HG02970 (cell line): ENCODE data around the gene CAMTA1.
"Not testable (repeated sequence)": the region's sequence is repeated elsewhere in the genome, so short reads cannot be mapped to it uniquely, and the experiment has no call there.

ENCODE experiments used
- ATAC-seq: cut with Tn5 transposase; IDR thresholded peaks from one replicate; pipeline ENCODE4 v1.9.1; 2021; ENCODE audit warnings: mild to moderate bottlenecking, moderate library complexity, moderate number of reproducible peaks; ENCODE audit not compliant: unreplicated experiment, low FRiP score

The CAMTA1 gene

DNA sequence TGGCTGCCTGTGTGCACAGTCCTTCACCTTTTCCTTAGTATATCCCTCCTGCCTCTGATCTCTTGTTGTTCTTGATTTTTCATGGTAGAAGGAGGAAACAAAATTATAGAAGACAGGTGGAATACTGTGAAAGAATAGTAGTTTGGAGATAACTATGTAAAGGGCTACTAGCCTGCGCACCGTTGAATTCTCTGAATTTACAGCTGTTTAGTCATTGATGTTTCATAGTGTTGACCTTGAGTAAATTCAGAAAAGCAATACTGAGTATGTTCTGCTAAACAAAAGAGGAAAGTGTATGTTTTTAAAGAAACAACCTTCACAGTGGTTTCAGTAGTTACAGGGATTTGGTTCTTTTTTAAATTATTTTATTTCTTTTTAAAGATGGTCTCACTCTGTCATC is 18.1 kb downstream of the CAMTA1 start:
- ATAC-seq, result no peak

DNA sequence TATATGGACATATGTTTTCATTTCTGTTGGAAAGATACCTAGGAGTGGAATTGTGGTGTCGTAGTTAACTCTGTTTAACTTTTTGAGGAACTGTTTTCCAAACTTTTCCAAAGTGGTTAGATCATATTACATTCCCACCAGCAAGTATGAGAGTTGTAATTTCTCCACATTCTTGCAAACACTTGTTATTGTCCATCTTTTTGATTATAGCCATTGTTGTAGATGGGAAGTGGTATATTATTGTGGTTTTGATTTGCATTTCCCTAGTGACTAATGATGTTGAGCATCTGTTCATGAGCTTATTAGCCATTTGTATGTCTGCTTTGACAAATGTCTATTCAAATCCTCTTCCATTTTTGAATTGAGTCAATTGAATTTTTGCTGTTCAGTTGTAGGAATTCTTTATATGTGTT is 19.8 kb downstream of the CAMTA1 start:
- ATAC-seq, result no peak

DNA sequence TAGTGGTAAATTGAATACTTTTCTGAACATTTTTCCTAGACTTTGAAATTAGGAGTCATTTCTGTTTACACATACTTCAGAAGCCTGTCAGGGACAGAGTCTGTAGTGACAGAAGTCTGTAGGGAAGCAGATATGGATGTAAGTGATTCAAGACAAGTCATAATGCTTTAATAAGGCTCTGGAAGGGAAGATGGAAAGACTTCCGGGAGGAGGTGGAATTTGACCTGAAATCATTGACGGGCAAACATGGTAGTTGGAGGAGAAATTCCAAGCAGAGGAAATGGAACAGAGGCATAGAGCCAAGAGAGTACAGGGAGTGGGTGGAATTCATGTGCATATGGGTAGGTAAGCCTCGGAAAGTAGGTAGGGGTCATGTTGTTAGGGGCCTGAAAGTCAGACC is 22.5 kb downstream of the CAMTA1 start:
- ATAC-seq, result no peak

DNA sequence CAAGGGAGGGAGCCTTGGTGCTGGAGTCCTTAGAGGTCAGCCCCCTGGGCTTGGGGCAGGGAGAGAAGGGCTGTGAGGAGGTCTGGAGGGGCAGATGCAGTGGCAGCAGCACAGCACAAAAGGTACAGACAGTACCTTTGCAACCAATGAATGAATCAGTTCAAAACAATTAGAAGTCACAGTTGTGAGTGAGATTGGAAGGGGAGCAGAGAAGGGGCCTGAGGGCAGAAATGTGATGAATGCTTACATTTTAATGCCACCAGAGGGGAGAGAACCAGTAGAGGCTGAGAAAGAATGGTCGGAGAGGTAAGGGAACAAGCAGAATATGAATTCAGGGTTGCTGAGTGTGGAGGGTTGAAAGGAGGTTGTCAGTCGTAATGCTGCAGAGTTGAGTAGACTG is 24.2 kb downstream of the CAMTA1 start:
- ATAC-seq, result no peak

DNA sequence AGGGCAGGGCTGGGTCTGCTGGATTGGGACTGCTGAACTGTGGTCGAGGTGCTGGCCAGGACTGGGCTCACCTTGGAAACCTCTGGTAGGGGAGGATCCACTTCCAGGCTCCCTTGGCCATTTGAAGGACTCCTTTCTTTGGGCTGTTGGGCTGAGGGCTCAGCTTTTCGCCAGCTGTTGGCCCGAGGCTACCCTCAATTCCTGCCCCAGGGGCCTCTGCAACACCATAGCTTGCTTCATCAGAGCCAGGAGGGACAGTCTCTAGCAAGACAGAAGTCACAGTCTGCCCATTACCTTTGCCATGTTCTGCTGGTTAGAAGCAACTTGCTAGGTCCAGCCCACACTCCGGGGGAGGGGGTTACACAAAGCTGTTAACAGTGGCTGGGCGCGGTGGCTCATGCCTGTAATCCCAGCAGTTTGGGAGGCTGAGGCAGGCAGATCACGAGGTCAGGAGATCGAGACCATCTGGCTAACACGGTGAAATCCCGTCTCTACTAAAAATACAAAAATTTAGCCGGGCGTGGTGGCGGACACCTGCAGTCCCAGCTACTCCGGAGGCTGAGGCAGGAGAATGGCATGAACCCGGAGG is 25.0 kb downstream of the CAMTA1 start:
- not testable (repeated sequence) for ATAC-seq

DNA sequence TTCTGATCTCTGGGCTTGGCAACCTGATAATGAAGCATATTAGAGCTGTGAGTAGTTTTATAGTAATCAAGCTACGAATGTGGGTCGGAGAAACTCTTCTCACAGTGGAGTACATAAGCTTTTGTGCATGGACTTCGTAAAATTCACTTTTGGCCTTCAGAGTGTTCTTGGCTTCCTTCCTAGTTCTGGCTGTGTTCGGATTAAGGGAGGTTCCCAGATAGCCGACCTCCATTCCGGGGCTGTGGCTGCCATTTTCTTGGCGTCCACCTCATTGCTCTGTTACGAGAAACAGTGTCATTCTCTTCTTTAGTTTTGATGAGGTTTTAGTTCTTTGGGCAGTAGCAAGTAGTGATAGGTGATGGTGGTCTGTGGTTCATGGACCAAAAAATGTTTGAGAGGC is 26.3 kb downstream of the CAMTA1 start:
- no peak for ATAC-seq

DNA sequence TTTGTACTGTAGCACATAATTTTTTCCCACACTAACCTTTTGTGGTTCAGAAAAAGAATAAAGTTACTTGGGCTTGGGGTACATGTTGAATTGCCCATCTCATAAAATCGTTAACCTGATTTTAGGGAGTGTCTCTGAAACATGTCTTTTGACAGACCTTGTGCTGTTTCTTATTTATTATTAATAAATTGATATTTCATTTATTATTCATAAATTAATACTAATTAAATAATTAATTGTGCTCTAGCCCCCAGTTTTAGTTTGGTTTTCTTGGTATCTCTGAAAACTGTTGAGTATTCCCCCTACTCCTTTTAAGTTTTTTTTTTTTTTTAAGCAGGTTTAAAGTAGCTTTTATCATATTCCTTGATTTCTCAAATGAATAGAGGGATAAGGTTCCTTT is 27.9 kb downstream of the CAMTA1 start:
- ATAC-seq, result no peak

DNA sequence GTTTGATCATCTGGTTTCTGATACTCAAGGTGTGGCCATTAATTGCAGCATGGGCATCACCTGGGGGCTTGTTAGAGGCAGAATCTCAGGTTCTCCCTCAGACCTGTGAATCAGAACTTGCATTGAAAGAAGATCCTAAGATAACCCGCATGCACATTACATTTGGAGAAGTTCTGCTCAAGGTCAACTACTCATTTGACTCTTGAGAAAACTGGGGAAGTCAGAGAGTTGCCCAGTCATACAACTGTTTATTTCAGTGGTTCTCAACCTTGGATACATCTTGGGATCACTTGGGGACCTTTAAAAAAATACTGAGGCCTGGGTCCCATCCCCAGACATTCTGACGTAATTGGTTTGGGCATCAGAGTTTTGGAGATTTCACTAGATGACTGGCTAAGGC is 30.5 kb downstream of the CAMTA1 start:
- no peak for ATAC-seq

DNA sequence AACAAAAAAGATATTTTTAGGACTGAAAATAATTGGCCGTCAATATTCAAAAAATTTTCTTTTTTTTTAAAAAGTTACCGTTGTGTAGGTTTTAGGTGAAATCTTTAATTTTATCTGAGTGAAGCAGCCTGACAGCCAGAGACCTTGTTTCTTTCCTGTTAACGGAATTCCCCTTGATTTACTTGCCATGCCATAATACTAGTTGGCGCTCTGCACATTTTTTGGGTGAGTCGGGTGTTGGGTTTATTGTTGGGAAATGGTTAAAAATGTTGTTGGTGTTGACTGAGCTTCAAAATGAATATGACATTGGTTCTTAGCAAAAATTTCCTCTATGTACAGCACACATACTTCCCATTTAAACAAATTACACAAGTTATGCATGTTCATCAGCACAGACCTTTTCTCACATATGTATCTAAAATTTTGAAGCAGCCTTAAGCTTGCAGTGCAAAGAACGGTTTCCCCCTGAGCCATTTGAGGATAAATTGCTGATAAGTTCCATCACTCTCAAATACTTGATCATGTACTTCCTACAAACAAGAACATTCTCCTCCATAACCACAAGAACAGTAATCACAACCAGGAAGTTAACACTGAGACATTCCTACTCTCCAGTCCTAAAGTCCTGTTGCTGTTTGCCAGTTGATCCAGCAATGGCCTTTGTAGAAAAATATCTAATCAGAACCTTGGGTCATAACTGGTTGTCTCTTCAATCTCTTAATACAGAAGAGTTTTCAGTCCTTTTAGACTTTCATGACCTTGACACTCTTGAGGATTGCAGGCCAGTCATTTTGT is 34.2 kb downstream of the CAMTA1 start:
- no peak for ATAC-seq

DNA sequence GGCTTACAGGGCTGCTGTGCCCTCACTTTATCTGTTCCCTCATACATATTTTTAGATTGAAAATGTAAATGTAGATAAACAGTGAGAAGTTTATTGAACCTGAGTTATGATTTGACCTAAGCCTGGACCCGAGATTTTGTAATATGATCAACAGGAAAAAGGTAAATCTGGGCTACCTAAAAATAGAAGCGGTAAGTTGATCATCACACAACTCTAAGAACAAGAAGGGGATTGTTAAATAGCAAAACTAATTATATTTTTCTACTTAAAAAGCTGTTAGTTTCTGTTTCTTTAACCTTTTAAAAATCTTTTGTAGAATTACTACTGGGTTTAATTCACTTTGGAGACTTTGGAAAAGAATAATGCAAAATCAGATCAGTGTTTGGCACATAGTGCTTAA is 35.6 kb downstream of the CAMTA1 start:
- no peak for ATAC-seq

DNA sequence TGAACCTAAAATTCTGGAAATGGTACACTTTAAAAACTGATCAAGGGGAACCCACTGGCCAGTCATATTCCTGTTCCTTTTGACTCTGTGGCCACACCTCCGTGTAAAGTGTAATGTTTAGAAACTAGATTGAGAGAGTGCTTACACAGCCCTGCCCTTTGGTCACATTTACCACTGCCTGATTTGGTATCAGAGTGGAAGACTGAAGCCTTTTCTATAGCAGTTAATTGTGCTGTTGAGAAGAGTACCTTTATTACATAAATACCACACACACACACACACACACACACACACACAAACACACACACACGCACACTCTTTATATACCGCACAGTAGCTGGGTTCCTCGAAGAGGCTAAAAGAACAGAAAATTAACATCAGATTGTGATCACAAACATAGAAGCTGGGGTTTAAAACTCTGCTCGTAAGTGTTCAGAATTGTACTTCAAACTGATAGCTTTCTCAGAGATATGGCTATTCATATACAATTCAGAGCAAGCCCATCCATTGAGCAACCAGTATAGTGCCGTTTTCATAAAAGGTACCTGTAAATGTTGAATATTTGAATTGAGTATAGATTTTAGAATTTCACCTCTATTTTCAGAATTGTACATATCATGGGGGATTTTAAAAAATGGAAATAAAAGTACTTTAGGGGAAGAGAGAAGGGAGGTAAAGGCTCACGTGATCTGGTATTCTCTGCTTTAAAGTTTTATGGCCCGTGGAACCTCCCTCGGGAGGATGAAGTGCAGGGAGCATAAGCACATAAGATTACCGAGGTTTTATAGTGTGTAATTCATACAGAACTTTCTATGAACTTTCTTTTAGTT is 37.5 kb downstream of the CAMTA1 start:
- ATAC-seq, result peak; percentile 53

DNA sequence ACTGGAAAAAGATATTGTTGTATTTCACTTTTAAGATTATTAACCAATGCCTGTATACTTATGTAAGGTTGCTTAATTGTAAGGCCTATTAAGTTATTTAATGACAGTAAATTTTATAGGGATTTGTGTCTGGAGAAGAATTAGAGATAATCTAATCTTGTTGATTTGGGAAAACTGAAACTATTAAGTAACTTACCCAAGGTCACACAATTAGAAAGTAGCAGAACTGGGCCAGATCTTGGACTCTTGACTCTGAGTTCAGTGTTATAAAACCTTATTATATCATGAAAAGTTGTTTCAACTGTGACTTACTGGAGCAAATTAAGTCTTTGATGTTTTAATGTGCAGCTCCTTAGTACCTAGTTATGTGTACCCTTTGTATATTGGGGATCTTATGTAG is 38.5 kb downstream of the CAMTA1 start:
- no peak for ATAC-seq

DNA sequence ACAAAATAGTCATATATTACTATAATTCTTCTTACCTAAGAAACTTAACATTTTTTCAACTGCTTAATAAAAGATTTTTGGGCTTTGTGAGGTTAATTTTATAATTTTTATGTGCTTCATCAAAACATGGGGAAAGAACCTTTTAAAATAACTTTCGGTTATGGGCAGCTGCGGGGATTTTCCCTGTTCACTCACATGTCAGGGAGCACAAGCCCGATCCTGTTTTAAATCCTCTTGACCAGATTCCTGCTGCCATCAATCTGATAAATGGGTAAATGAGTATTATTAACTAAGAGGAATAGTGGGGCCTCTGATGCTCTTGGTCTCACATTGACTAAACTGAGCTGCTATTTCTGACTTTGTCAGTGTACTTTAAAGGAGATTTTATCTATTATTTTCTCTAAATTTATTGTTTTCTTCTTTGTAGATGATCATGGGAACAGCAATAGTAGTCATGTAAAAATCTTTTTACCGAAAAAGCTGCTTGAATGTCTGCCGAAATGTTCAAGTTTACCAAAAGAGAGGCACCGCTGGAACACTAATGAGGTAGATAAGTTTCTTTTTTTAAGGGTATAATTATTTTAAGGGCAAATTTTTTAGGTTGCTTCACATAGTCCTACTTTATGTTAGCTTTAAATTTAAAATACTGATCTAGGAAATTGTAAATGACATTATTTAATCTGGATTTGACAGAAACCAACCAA is 39.6 kb downstream of the CAMTA1 start:
- no peak for ATAC-seq

DNA sequence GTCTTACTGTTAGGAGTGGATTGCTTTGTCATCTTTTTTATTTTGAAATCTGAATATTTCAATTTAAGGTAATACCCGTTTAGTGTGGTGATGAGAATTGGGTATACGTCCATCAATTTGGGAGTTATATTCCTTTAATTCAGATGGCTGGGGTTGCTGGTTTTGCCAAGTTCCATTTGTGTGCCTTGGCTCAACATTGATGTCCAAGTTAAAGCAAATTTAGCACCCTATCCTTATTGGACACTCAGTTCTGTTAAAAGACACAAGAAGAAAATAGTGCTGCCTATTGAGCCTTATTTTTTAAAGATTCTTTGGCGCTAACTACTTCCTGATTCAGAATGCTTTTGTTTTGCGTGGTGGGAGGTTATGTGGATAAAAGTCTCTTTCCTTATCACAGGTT is 40.6 kb downstream of the CAMTA1 start:
- no peak for ATAC-seq

DNA sequence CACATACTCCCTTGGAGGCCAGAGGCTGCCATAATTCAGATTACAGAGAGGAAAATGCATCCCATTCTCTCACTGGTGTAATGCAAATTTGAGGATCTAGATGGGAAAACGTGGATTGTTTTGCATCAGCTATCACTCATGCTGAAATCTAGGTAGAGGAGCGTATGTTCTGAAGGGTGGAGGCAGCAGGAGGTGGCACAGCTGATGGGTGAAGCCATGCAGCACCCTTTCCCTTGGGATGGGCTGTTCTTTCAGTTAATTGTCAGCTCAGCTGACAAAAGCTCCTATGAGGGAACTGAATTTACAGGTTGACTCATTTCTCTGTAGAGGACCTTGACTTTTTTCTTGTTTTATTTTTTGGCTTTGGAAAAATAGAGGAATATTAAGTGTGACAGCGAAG is 41.8 kb downstream of the CAMTA1 start:
- ATAC-seq, result no peak

DNA sequence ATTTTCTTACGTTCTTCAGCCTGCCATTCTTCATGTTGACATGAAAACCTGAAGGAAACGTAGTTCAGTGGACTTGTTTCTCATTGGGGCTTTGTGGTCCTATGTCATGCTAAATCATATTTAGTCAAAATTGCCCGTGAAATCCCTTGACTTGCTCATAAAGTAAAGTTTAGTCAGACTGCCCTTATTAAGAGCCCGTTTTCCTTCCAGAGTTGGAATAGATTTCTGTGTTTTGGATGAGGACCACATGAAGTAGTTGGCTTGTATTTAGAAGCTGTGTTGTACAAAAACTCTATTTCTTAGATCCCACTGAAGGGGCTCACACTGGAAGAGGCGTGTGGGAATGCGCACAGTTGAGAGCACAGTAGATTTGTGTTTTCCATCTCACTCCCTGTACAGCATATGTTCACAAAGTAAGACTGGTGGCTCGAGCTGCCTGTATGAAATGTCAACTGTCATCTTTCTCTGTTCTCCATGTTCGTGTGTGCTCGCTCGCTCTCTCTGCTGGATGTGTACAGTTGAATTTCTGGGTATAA is 42.4 kb downstream of the CAMTA1 start:
- no peak for ATAC-seq

DNA sequence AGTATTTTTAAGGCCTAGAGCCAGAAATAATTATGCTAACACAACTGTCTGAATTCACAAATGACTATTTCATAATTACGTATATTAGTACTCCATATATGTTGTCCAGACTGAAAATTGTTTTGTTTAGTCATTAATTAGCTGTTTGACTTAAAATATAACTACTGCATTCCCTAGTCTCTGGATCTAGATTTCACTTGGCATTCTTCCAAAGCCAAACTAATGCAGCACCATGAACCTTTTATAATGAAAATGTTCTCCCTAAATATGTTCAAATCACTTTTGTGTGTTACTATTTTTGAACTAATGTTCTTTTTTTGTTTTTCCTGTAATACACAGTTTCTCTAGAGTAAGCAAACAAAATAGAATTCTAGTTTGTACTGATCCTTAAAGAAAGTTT is 46.1 kb downstream of the CAMTA1 start:
- no peak for ATAC-seq

DNA sequence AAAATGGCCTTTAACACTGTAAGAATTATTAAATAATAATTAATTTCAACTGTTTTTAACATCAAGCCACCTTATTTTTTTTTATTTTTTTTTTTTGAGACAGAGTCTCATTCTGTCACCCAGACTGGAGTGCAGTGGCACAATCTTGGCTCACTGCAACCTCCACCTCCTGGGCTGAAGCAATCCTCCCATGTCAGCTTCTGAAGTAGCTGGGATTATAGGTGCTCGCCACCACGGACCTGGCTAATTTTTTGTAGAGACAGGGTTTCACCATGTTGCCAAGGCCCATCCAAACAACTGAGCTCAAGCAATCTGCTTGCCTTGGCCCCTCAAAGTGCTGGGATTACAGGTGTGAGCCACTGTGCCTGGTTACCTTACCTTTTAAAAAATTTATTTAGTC is 46.8 kb downstream of the CAMTA1 start:
- not testable (repeated sequence) for ATAC-seq

DNA sequence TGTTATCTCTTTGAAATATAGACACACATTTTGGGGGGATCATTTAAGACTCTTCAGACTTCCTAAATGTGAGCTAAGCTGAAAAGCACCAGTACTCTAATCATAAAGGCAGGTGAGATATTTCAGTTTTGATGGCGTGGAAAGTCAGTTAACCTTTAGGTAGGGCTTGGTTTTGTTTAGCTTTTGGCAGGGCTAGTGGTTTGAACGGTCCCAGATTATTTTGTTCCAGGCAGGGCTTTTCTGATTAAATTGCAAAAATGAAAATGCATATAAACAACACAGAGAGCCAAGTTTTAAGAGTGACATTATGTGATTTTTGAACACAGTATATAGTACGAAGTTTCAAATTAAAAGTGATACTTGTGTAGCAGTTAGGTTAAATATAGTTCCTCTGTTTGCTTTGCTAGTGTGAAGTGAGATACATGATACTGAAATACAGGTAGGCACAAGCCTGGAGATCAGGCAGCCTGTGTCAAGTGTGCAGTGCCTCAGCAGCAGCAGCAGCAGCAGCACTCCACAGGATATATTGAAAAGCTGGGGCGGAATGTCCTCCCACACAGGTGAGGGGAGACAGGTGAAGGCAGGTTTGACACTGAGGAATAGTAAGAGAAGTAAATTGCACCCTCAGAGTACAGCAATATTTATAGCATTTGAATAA is 47.4 kb downstream of the CAMTA1 start:
- no peak for ATAC-seq

DNA sequence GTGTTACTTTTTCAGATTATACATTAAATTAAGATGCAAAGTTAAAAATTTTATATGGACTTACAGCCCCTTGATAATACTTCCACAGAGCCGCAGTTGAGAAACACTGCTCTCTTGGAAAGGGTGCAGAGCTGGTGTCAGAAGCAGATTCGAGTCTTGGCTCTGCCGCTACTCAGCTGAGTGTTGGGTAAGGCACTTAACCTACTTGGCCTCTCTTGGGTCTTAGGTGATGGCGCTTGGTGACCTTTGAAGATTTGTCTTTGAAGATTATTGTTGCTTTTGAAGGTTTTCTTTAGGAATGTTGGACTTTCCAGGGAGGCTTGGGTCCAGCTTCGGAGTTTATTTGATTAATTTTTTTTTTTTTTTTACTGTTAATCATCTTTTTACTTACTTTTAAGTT is 48.5 kb downstream of the CAMTA1 start:
- ATAC-seq, result no peak
